AG04450 (cell line): ENCODE measurements around the gene KBTBD13. TPM values are rescaled to one million over a fixed set of nuclear protein-coding genes. Genes with fewer than 3 reads are reported as not detected.
A peak's percentile ranks its signal among the peaks of the same experiment; 100 is the strongest.

Experiments
- CTCF ChIA-PET: fragments of 300-600, 350-600 bp; formaldehyde crosslinking; extraction: SDS; loops from one replicate; lab custom pipeline; 2022; ENCODE audit warnings: antibody characterized with exemption, inconsistent platforms; lab: Charles Lee
- POLR2A ChIA-PET: fragments of 350-600 bp; formaldehyde crosslinking; extraction: SDS; loops from one replicate; lab custom pipeline; 2021; ENCODE audit warnings: antibody characterized with exemption, inconsistent platforms; lab: Yijun Ruan, JAX
- DNase-seq: peaks from one replicate; pipeline ENCODE4 v3.0.0-alpha.2; 2011; ENCODE audit warnings: low read depth, low spot score
- H3K27ac ChIP-seq: one replicate; pipeline ENCODE4 v1.5.1; 2012; ENCODE audit warnings: low read depth, low read length, control low read depth
- H3K27me3 ChIP-seq: one replicate; pipeline ENCODE4 v1.6.0; 2012; ENCODE audit warnings: low read length; ENCODE audit not compliant: control insufficient read depth, insufficient read depth
- H3K4me3 ChIP-seq: 2 replicates; pipeline ENCODE4 v1.5.1; 2011; ENCODE audit warnings: mild to moderate bottlenecking, low read depth, low read length, control low read depth
- H3K9me3 ChIP-seq: 2 replicates; pipeline ENCODE4 v1.5.1; 2012; ENCODE audit warnings: low read length; ENCODE audit not compliant: control insufficient read depth, insufficient read depth
- CTCF ChIP-seq: IDR thresholded peaks from 2 replicates; pipeline ENCODE4 v1.5.1; 2011; ENCODE audit warnings: low read depth, low read length, control low read depth, inconsistent platforms
- polyA minus RNA-seq: library from RNA; depleted of rRNA, polyadenylated mRNA; stranded (reverse); fragments of >200 nt; gene quantifications from 2 replicates; pipeline ENCODE4 v1.2.3, GENCODE V29; 2011; rRNA and poly(A)+ RNA removed
- polyA plus RNA-seq: library from polyadenylated mRNA; depleted of rRNA; stranded (reverse); fragments of >200 nt; gene quantifications from 2 replicates; pipeline ENCODE4 v1.2.3, GENCODE V29; 2011; rRNA removed

The KBTBD13 gene
- polyA plus RNA-seq (not detected in 2 replicates), polyA minus RNA-seq (0.09 TPM in 1 of 2 replicates, not detected in the other)

- Histone ChIP-seq H3K4me3 (no peak within 1 kb of the TSS), H3K27ac (no peak within 1 kb of the TSS), H3K27me3 (peaks cover 16% of the 10 kb centered on the region), H3K9me3 (peaks cover 12% of the 10 kb centered on the region; the same call in 1 of the 2 replicates)
- CTCF ChIA-PET: interaction anchor here (1.7 to 3.0 kb wide), 2 partner anchors 21 to 43 kb away, joined by 7 to 33 read pairs; no protein-coding TSS in a partner anchor
- POLR2A ChIA-PET: no interaction called here
- no peak for DNase-seq
- TF ChIP-seq CTCF: no peak
Measured at GRCh38 chr15:65076486-65077290, at the start of gene KBTBD13. KBTBD13 (plus strand) TSS chr15:65076746; CDS start chr15:65076816, 70 bp downstream.

- no peaks in the 10 kb centered on the region for H3K27me3 ChIP-seq
- H3K27ac ChIP-seq: no peak overlapping the region
- ChIA-PET CTCF (interaction anchor here (1.4 kb wide), 1 partner anchor 75 kb away, joined by 7 read pairs; no protein-coding TSS in a partner anchor), POLR2A (no interaction called here)
- H3K9me3 ChIP-seq: peaks cover 3% of the 10 kb centered on the region; the same call in 1 of the 2 replicates
- H3K4me3 ChIP-seq: no peak overlapping the region
- DNase-seq: no peak
- no peak for TF ChIP-seq CTCF
Measured at GRCh38 chr15:65026756-65027155, 49.8 kb upstream of the KBTBD13 start.

GRCh38 chr15:65027593-65027992 is 49.0 kb upstream of the KBTBD13 start:
- TF ChIP-seq CTCF: no peak
- ChIA-PET POLR2A (no interaction called here), CTCF (interaction anchor here (1.4 kb wide), 1 partner anchor 74 kb away, joined by 7 read pairs; no protein-coding TSS in a partner anchor)
- H3K9me3 ChIP-seq: peaks cover 3% of the 10 kb centered on the region; the same call in 1 of the 2 replicates
- H3K4me3 ChIP-seq: peak overlapping the region; percentile 85
- H3K27ac ChIP-seq: no peak overlapping the region
- no peaks in the 10 kb centered on the region for H3K27me3 ChIP-seq
- DNase-seq: no peak

GRCh38 chr15:65028338-65028737 is 48.2 kb upstream of the KBTBD13 start:
- DNase-seq: no peak
- H3K4me3 ChIP-seq: peak overlapping the region; percentile 85
- TF ChIP-seq CTCF: no peak
- no peak overlapping the region for H3K27ac ChIP-seq
- no peaks in the 10 kb centered on the region for H3K27me3 ChIP-seq
- ChIA-PET CTCF (no interaction called here), POLR2A (no interaction called here)
- peaks cover 3% of the 10 kb centered on the region; the same call in 1 of the 2 replicates for H3K9me3 ChIP-seq
